SK-N-SH treated with all-trans-retinoic acid at 6 μM for 48 hours (cell line): ENCODE measurements around the gene LPAR3.

Experiments
- ARNTL ChIP-seq: fragments of 450-650 bp; formaldehyde crosslinking; IDR thresholded peaks from 2 replicates; pipeline ENCODE4 v1.5.0; 2020; ENCODE audit warnings: low read depth, mild to moderate bottlenecking, moderate library complexity, borderline replicate concordance
- CSDC2 ChIP-seq: fragments of 250-450 bp; sonication (Bioruptor Pico); IDR thresholded peaks from 2 replicates; pipeline ENCODE4 v1.5.0; 2020; ENCODE audit warnings: mild to moderate bottlenecking, moderate library complexity
- ESRRG ChIP-seq: fragments of 250-450 bp; sonication (Bioruptor Pico); IDR thresholded peaks from 2 replicates; pipeline ENCODE4 v1.6.1; 2021; ENCODE audit warnings: mild to moderate bottlenecking
- ISL1 ChIP-seq: fragments of 250-450 bp; sonication (Bioruptor Pico); IDR thresholded peaks from 2 replicates; pipeline ENCODE4 v2.1.2; 2022; ENCODE audit warnings: mild to moderate bottlenecking, moderate library complexity
- PATZ1 ChIP-seq: fragments of 250-450 bp; sonication (Bioruptor Pico); IDR thresholded peaks from 2 replicates; pipeline ENCODE4 v1.8.0; 2020; ENCODE audit warnings: mild to moderate bottlenecking, moderate library complexity, borderline replicate concordance
- RARB ChIP-seq: fragments of 250-450 bp; sonication (Bioruptor Pico); IDR thresholded peaks from 2 replicates; pipeline ENCODE4 v1.8.0; 2021; ENCODE audit warnings: mild to moderate bottlenecking, moderate library complexity
- ZFP30 ChIP-seq: fragments of 450-650 bp; formaldehyde crosslinking; IDR thresholded peaks from 2 replicates; pipeline ENCODE4 v1.5.0; 2022; ENCODE audit warnings: mild to moderate bottlenecking, moderate library complexity
- ZNF70 ChIP-seq: fragments of 450-650 bp; formaldehyde crosslinking; IDR thresholded peaks from 2 replicates; pipeline ENCODE4 v1.5.0; 2020; ENCODE audit warnings: mild to moderate bottlenecking, moderate library complexity

- no peak for TF ChIP-seq PATZ1 (CRISPR knock-in tag)
- TF ChIP-seq ZNF70 (CRISPR knock-in tag) = no peak
- TF ChIP-seq ISL1 (CRISPR knock-in tag) = no peak
- no peak for TF ChIP-seq ESRRG (CRISPR knock-in tag)
- TF ChIP-seq RARB (CRISPR knock-in tag) = no peak
- TF ChIP-seq CSDC2 = no peak
- no peak for TF ChIP-seq ARNTL (CRISPR knock-in tag)
- TF ChIP-seq ZFP30 = no peak
Measured at GRCh38 chr1:84785271-84786036, 107.6 kb downstream of the LPAR3 start.
